T-helper 2 cell treated with Interferon-gamma antibody and Interleukin-4, amounts not matched to agents 100 ng/mL and 5 ng/mL, for 36 hours (primary cell): Measurements from ENCODE around the gene BRF1. TPM values are rescaled to one million over a fixed set of nuclear protein-coding genes. Genes with fewer than 3 reads are reported as not detected.

Experiments
- intact Hi-C: fragments of 100-400 bp; cut with micrococcal nuclease; formaldehyde crosslinking; loops from one replicate; pipeline ENCODE4 v1.15.1; 2023
- total RNA-seq: library from RNA; stranded (reverse); gene quantifications from 2 replicates; pipeline ENCODE4 v1.2.3, GENCODE V29; 2022

BRF1 gene
- total RNA-seq, 1 donor from 2014 or later, result 40.6 TPM

GRCh38 chr14:105269405-105269804 is 31.4 kb downstream of the BRF1 start:
- intact Hi-C loops, result no loop called here

- intact Hi-C loops, result no loop called here
Measured at GRCh38 chr14:105268736-105269354, 32.0 kb downstream of the BRF1 start.

GRCh38 chr14:105267820-105268548 is 32.8 kb downstream of the BRF1 start:
- intact Hi-C loops, result no loop called here

DNA sequence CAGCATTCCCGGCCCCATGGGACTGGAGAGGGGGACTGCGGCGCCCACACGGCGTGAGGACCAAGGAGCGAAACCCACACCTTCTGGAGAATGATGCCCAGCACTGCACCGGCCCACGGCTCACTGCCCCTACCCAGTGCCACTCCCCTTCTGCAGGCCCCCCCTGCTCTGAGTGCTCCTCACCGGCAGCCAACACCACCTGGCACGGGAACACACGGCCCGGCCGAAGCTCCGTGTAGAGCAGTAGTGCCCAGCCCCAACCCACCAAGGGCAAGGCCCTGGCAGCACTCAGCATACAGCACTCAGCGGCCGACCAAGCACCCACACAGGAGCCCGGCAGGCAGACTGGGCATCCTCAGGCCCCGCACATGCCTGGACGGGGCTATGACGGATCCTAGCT is 39.0 kb downstream of the BRF1 start:
- intact Hi-C loops, result no loop called here

DNA sequence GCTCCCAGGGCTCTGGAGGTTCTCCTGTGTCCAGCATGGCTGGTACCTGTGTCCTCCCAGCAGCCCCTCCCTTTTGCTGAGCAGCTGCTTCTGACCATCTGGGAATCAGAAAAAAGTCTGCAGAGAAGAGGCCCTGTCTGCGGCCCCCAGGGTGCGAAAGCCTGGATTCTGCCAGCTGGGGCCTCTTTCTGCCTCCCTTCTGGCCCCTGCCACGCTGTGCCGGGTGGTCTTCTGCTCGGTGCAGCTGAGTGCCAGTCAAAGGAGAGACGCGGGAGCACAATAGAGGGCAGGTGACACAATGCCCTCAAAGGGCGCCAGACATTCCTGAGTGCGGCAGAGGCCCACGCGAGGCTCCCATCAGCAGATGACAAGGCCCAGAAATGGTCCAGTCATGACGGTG is 39.8 kb downstream of the BRF1 start:
- intact Hi-C loops, result no loop called here

GRCh38 chr14:105258846-105259245 is 42.0 kb downstream of the BRF1 start:
- intact Hi-C loops, result no loop called here

DNA sequence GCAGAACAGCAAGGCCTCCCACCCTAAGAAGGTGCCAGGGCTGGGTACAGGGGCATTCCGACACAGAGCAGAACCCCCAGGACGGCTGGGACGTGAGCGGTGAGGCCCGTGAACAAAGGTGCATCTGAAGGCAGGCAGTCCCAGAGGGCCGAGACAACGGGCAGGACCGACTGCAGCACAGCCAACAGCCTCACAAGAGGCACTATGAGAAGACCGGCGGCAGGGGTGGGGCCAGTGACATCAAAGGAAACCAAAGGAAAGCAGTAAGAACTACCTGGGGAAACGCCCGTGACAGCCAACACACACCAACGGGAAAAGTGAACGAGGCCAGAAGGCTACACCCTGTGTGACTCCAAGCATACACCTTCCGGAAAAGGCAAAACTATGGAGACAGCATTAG is 43.3 kb downstream of the BRF1 start:
- intact Hi-C loops, result no loop called here

- intact Hi-C loops, result no loop called here
Measured at GRCh38 chr14:105256292-105256960, 44.4 kb downstream of the BRF1 start.

DNA sequence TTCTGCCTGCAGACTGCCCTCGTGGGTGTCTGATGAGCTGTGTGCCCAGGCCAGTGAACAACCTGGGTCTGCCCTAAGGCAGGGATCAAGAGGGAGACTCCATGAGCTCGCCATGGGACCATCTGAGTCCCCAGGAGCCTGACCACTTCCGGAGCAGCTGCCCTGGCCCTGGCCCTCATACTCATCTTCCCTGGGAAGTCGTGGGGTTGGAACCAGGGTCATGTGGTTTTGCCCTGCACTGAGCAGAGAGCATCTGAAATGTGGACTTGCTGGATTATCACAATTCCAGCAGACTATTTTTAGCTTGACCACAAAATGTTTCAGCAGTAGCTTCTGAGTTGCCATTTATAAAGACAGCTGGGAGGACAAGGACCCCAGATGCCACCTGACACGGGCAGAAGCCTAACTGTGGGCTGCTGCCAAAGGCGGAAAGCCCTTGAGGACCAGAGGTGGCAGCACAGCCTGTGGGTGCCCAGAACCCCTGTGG is 45.7 kb downstream of the BRF1 start:
- intact Hi-C loops, result no loop called here

DNA sequence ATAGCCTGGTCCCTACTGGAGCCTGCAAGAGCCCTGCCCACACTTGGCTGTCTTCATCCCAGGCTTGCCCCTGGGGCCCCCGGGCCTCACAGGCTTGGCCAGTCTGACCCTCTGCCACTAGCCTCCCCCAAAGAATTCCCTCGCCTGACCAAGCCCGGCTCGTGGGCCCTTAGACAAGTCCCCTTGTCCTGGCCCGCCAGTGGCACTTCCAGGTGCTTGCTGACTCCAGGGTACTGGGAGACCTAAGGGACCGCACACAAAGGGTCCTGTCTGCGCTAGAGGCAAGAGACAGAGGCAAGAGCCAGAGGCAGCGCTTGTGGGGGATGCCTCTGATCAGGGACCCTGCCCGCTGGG is 47.5 kb downstream of the BRF1 start:
- intact Hi-C loops, result no loop called here

DNA sequence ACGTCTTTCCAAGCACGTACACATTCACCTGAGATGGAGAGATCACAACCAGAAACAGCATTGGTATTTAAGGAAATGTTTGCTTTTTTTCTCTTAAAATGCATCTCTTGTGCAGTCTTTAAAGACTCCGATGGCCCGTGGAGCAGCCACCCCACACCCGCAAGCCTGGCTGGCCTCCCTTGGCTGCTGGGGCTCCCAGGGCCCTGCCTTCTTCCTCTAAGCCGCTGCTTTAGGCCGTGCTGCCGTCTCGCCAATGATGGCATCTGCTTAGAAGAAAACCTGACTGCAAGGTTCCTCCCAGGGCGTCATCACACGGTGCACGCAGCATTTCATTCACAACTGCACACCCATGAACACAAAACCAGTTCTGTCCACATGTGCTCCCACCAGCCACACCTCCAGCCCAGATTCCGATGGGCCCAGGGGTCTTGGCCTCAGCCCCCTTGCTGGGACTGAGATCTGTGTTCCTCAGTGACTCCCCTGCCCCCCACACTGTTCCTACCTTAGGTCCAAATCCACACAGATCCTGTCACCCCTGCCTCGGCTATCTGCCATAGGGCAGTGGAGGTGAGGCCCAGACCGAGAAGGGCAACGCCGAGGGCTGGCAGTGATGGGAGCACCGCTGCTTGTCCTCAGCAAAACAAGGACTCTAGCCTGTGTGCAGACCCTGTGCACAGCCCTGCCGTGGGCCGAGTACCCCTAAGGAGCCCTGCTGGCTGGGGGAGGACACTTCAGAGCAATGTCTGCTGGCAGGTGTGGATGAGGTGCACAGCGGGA is 48.1 kb downstream of the BRF1 start:
- intact Hi-C loops, result no loop called here

DNA sequence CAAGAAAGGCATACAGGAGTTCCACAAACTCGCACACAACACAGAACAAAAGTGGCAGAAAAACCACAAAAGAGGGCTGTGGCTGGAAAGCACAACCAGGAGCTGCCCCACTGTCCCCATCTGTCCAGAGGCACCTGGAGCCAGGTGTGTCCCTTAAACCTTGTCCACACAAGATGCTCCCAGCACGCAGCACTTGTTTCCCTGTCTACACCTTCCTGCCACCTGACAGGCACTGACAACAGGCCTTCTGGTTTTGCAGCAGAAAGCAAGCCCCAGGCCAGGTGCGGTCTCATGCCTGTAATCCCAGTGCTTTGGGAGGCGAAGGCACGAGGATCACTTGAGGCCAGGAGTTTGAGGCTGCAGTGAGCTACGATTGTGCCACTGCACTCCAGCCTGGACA is 48.9 kb downstream of the BRF1 start:
- intact Hi-C loops, result no loop called here

DNA sequence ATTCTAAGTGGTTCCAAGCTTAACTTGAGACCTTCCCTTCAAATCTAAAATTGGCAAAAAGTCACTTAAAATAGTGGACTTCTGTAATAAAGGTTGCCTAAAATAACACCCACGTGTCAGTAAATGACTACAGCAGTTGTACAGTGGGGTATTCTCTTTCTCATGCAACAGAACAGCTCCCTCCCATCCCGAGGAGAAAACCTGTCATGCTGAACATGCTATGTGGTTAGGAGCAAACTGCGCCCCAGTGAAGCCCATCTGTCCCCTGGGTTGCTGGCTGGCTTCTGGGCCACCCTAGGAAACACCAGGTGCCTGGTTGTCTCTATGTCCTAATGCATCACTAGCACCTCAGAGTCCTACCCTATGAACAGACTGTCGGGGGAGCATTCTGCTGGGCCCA is 49.8 kb downstream of the BRF1 start:
- intact Hi-C loops, result no loop called here

DNA sequence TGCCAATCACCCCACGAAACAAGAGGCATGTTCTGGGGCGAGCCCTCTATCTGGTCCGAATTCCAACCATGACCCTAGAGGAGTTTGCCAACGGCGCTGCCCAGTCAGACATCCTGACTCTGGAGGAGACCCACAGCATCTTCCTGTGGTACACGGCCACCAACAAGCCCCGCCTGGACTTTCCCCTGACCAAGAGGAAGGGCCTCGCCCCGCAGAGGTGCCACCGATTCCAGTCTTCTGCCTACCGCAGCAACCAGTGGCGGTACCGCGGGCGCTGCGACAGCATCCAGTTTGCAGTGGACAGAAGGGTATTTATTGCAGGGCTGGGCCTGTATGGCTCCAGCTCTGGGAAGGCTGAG is 50.8 kb downstream of the BRF1 start:
- intact Hi-C loops, result no loop called here

GRCh38 chr14:105249182-105250007 is 51.4 kb downstream of the BRF1 start:
- intact Hi-C loops, result no loop called here

DNA sequence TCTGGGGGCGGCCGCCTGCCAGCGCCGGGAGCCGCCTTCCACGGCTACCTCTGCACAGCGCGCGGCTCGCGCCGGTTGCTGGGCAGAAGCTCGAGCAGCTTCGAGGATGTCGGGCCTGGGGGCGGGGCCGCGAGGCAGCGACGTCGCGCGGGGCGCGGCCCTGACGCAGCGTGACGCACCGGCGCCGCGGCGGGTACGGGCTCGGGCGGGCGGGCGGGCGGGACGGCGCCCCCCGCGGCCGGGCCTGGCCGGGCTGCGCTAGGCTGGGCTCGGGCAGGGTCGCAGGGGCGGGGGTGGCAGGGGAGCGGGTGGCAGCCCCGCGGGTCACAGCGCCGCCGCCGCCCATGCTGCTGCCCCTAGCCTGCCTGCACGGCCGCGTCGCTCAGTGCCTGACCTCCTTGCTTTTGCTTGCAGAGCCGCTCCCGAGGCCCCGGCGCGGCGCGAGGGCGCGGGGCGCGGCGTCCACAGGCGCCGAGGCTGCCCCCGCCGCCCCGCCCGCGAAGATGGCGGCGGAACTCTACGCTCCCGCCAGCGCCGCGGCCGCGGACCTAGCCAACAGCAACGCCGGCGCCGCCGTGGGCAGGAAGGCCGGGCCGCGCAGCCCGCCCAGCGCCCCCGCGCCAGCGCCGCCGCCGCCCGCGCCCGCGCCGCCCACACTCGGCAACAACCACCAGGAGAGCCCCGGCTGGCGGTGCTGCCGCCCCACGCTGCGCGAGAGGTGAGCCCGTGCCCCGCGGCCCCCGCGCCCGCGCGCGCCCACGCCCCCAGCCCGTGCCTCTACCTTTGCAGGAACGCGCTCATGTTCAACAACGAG is 52.2 kb downstream of the BRF1 start, which contains the start of gene BTBD6:
Gene BTBD6, plus strand, starts transcription at position 166 of the 814 bp plus-strand sequence. Its CDS starts 179 bp downstream, at position 345.
- intact Hi-C loops, result no loop called here

DNA sequence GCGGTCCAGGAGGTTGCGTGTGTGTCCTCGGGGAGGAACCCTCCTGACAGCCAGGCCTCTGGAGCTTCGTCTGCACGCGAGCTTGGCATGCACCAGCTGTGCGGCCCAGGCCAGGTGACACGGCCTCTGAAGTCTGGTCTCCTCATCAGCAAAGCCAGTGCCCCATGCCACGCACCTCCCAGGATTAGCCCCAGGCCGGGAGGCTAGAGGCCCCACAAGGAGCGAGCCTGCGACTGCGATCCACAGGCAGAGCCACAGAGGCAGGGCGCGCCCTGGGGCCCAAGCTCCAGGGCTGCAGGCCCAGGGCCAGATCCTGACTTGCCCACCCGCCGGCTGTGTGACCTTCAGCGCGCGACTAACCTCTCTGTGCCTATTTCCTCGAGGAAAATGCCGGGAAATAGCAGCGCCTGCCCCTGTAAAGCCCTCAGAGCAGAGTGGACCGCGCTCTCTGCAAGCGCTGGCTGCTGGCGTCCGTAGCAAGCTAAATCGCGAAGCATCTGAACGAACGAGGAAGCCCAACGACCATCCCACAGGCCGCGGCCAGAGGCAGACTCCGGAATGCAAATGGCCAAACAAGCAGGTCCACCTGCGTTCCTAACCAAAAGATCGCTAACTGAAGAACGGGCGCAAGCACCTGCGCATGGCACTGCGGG is 53.0 kb downstream of the BRF1 start:
- intact Hi-C loops, result no loop called here

DNA sequence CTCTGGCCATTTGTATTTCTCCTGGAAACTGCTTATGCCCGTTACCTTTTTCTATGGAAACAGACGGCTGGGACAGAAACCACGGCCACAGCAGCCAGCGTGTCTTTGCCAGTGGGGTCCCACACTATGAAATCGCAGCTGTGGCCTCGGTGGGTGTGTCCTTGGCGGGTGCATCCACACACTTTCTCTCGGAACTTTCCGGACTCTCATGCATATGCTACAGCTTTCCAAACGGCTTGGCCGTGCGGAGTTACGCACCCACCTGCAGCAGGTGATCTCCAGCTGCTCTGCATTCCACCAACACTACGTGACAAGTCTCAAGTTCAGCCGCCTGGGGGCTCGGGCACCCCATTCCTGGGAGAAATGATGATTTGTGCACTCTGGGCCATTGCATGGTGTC is 53.8 kb downstream of the BRF1 start:
- intact Hi-C loops, result no loop called here

DNA sequence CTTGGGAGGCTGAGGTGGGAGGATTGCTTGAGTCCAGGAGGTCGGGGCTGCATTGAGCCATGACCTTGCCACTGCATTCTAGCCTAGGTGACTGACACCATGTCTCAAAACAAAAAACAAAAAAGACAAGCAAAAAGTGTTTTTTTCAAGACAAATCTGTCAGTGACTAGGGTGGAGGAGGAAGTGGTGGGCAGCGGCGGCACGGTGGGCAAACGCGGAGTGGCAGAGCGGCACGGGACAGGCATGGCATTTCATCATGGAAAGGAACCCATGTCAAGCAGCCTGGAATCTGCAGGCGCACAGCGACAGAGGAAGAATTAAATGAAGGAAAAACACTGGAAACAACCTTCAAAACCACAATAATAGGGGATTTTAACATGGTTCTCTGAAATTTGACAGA is 56.5 kb downstream of the BRF1 start:
- intact Hi-C loops, result no loop called here

DNA sequence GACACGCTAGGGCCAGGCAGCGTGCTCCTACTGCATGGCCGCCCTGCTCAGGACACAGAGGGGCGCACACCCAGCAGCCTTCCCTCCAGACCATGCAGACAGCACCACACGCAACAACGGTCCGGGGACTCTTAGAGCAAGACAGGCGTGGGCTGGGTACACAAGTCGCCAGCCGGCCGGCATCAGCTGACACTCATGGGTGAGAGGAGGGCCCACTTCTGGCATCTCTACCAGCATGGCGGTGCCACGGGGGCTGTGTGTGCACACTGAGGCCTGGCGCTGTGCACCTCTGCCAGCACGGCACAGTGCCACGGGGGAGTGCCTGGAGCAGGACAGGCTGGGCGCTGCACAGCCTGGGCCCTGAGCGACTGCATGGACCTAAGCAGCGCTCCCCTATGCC is 59.2 kb downstream of the BRF1 start:
- intact Hi-C loops, result no loop called here
